Motor neuron (in vitro differentiated cells): ENCODE data around the gene WASF2. TPM values are rescaled to one million over a fixed set of nuclear protein-coding genes. Genes with fewer than 3 reads are reported as not detected.
"Not testable (repeated sequence)": the region's sequence is repeated elsewhere in the genome, so short reads cannot be mapped to it uniquely, and the experiment has no call there.

Source experiments
- ATAC-seq, 8 experiments: fragments of 200-7000 bp; cut with Tn5 transposase; replicated peaks in 6 of 8; 2 replicates each; pipeline ENCODE4 v1.8.0; 2021; ENCODE audit warnings: mild to moderate bottlenecking in 8 of 8, moderate library complexity in 8 of 8
- H3K27ac ChIP-seq, 2 donors: fragments of 250-450 bp; sonication (Bioruptor Pico); 2 replicates each; pipeline ENCODE4 v1.9.0; 2021; ENCODE audit warnings: antibody characterized with exemption in 2 of 2, mild to moderate bottlenecking in 2 of 2, moderate library complexity in 1 of 2
- H3K4me1 ChIP-seq, 2 donors: fragments of 250-450 bp; sonication (Bioruptor Pico); replicated peaks in 1 of 2; 2 replicates each; pipeline ENCODE4 v1.6.1; 2021; ENCODE audit warnings: antibody characterized with exemption in 2 of 2, mild to moderate bottlenecking in 2 of 2, moderate library complexity in 1 of 2
- H3K4me3 ChIP-seq, 5 donors: fragments of 250-450 bp; sonication (Bioruptor Pico); 2 replicates each; pipeline ENCODE4 v1.9.0; 2021; ENCODE audit warnings: antibody characterized with exemption in 5 of 5, mild to moderate bottlenecking in 5 of 5, moderate library complexity in 4 of 5
- WGBS, 10 experiments: fragments of 450-650 bp; shearing (Covaris generic); methylation state at CpG; one replicate each; pipeline ENCODE4 v1.0.0; 2022; 5-methylcytosine and 5-hydroxymethylcytosine counted together
- in situ Hi-C, 9 experiments: fragments of 400-800 bp; cut with MboI; loops; one replicate each; pipeline ENCODE4 v1.15.0; 2021; ENCODE audit warnings: low sequenced_read_pairs in 9 of 9, low pct_unique_long_range_greater_than_20kb in 2 of 9; ENCODE audit not compliant: unreplicated experiment in 9 of 9
- total RNA-seq, 8 experiments: library from RNA; unstranded; fragments of 300-600 nt; gene quantifications; 2 replicates each; pipeline versions ENCODE4 v1.2.3 to v1.2.4, GENCODE V29; 2022

WASF2 gene
- total RNA-seq, 8 experiments from 2014 or later, result 11.8 to 38.3 (median 22.4) TPM

GRCh38 chr1:27483659-27484058, 6.3 kb downstream of the WASF2 start:
- in situ Hi-C loops, result no loop called here
- 100% methylated on average over 1 to 2 of the region's 2 CpGs; no CpG with 5 or more reads in 6 of the 10 experiments for WGBS, 10 experiments
- ATAC-seq, result no peak
- peaks cover 9 to 12% of the 10 kb centered on the region in 2 donors for H3K4me1 ChIP-seq
- no peak overlapping the region for H3K27ac ChIP-seq
- no peak overlapping the region for H3K4me3 ChIP-seq

GRCh38 chr1:27481994-27482620, 7.9 kb downstream of the WASF2 start:
- Histone ChIP-seq H3K27ac (no peak overlapping the region), H3K4me1 (peaks cover 0 to 4% of the 10 kb centered on the region in 2 donors), H3K4me3 (no peak overlapping the region)
- no peak for ATAC-seq
- WGBS, 10 experiments, result 17 to 100% (median 92%) methylated on average over 1 to 2 of the region's 2 CpGs
- in situ Hi-C loops, result no loop called here

GRCh38 chr1:27478098-27478497, 11.9 kb downstream of the WASF2 start:
- Histone ChIP-seq H3K4me3 (no peak overlapping the region), H3K27ac (no peak overlapping the region), H3K4me1 (peaks cover 0 to 3% of the 10 kb centered on the region in 2 donors)
- in situ Hi-C loops, result no loop called here
- ATAC-seq, result no peak
- 67 to 100% (median 95%) methylated on average over 1 to 4 of the region's 4 CpGs for WGBS, 10 experiments

- peak in 3 of 8 experiments; percentile 26 to 81 (median 45) for ATAC-seq
- no peaks in the 10 kb centered on the region for H3K4me1 ChIP-seq
- H3K4me3 ChIP-seq, result no peak overlapping the region
- no peak overlapping the region for H3K27ac ChIP-seq
- in situ Hi-C loops, result no loop called here
- 80 to 100% (median 92%) methylated on average over 1 to 2 of the region's 2 CpGs; no CpG with 5 or more reads in 2 of the 10 experiments for WGBS, 10 experiments
Measured at GRCh38 chr1:27476237-27476636, 13.7 kb downstream of the WASF2 start.

- Histone ChIP-seq H3K4me3 (no peak overlapping the region), H3K4me1 (no peaks in the 10 kb centered on the region), H3K27ac (no peak overlapping the region)
- 60 to 100% (median 94%) methylated on average over 1 to 4 of the region's 4 CpGs; no CpG with 5 or more reads in 4 of the 10 experiments for WGBS, 10 experiments
- no peak for ATAC-seq
- in situ Hi-C loops, result no loop called here
Measured at GRCh38 chr1:27475720-27476119, 14.2 kb downstream of the WASF2 start.

- no peak for ATAC-seq
- H3K27ac ChIP-seq, result no peak overlapping the region
- 17 to 100% (median 79%) methylated on average over 2 to 6 of the region's 7 CpGs; no CpG with 5 or more reads in 2 of the 10 experiments for WGBS, 10 experiments
- H3K4me1 ChIP-seq, result no peaks in the 10 kb centered on the region
- H3K4me3 ChIP-seq, result no peak overlapping the region
- in situ Hi-C loops, result no loop called here
Measured at GRCh38 chr1:27473755-27474154, 16.2 kb downstream of the WASF2 start.

- H3K4me1 ChIP-seq, H3K27ac ChIP-seq, in situ Hi-C loops, ATAC-seq, H3K4me3 ChIP-seq: not testable (repeated sequence)
- WGBS, 10 experiments, result 80 to 100% (median 90%) methylated on average over 1 to 7 of the region's 7 CpGs; no CpG with 5 or more reads in 1 of the 10 experiments
Measured at GRCh38 chr1:27472098-27472497, 17.9 kb downstream of the WASF2 start.

- in situ Hi-C loops, result no loop called here
- Histone ChIP-seq H3K4me1 (no peaks in the 10 kb centered on the region), H3K4me3 (no peak overlapping the region), H3K27ac (no peak overlapping the region)
- WGBS, 10 experiments, result 82 to 100% (median 100%) methylated on average over 2 to 3 of the region's 3 CpGs; no CpG with 5 or more reads in 5 of the 10 experiments
- ATAC-seq, result no peak
Measured at GRCh38 chr1:27471477-27471876, 18.5 kb downstream of the WASF2 start.

GRCh38 chr1:27469334-27469733, 20.6 kb downstream of the WASF2 start:
- ATAC-seq, result no peak
- in situ Hi-C loops, result no loop called here
- Histone ChIP-seq H3K27ac (no peak overlapping the region), H3K4me1 (no peaks in the 10 kb centered on the region), H3K4me3 (no peak overlapping the region)
- 40 to 100% (median 91%) methylated on average over 1 to 6 of the region's 6 CpGs for WGBS, 10 experiments

- 88 to 100% (median 98%) methylated on average over 2 to 14 of the region's 15 CpGs for WGBS, 10 experiments
- ATAC-seq, H3K4me1 ChIP-seq, in situ Hi-C loops, H3K27ac ChIP-seq, H3K4me3 ChIP-seq: not testable (repeated sequence)
Measured at GRCh38 chr1:27468378-27468777, 21.6 kb downstream of the WASF2 start.

- H3K4me1 ChIP-seq, result no peaks in the 10 kb centered on the region
- H3K27ac ChIP-seq, result no peak overlapping the region
- H3K4me3 ChIP-seq, result no peak overlapping the region
- in situ Hi-C loops, result no loop called here
- no peak for ATAC-seq
- WGBS, 10 experiments, result 30 to 100% (median 94%) methylated on average over 1 to 4 of the region's 4 CpGs; no CpG with 5 or more reads in 1 of the 10 experiments
Measured at GRCh38 chr1:27464926-27465647, 24.9 kb downstream of the WASF2 start.

- WGBS, 10 experiments, result 40 to 100% (median 93%) methylated on average over 1 to 6 of the region's 6 CpGs; no CpG with 5 or more reads in 1 of the 10 experiments
- in situ Hi-C loops, H3K27ac ChIP-seq, H3K4me3 ChIP-seq, H3K4me1 ChIP-seq: not testable (repeated sequence)
- ATAC-seq, result peak in 1 of 8 experiments; percentile 46
Measured at GRCh38 chr1:27463916-27464315, 26.1 kb downstream of the WASF2 start.

- in situ Hi-C loops, H3K4me3 ChIP-seq, H3K4me1 ChIP-seq, H3K27ac ChIP-seq, ATAC-seq: not testable (repeated sequence)
- 25 to 100% (median 93%) methylated on average over 1 to 10 of the region's 10 CpGs; no CpG with 5 or more reads in 1 of the 10 experiments for WGBS, 10 experiments
Measured at GRCh38 chr1:27458521-27458920, 31.4 kb downstream of the WASF2 start.
